Measurements from ENCODE around the gene CCDC27. TPM values are rescaled to one million over a fixed set of nuclear protein-coding genes. Genes with fewer than 3 reads are reported as not detected.

Gene CCDC27
- total RNA-seq, 1 experiment from 2014 or later = not detected

GRCh38 chr1:3814771-3815561 lies 62.7 kb downstream of the CCDC27 start:
- no peak for DNase-seq (ENCODE audit: extremely low read depth, low read depth)

- DNase-seq (ENCODE audit: extremely low read depth, low read depth) = no peak
These were observed 64.3 kb downstream of the CCDC27 start for GRCh38 chr1:3816331-3817137.

- DNase-seq (ENCODE audit: extremely low read depth, low read depth) = no peak
These were observed 65.0 kb downstream of the CCDC27 start for GRCh38 chr1:3817138-3817740.

- DNase-seq (ENCODE audit: extremely low read depth, low read depth) = no peak
These were observed 65.8 kb downstream of the CCDC27 start for GRCh38 chr1:3817821-3818597.

- DNase-seq (ENCODE audit: extremely low read depth, low read depth) = no peak
These were observed 67.5 kb downstream of the CCDC27 start for GRCh38 chr1:3819771-3820200.

- no peak for DNase-seq (ENCODE audit: extremely low read depth, low read depth)
These were observed 68.1 kb downstream of the CCDC27 start for GRCh38 chr1:3820316-3820715.

- DNase-seq (ENCODE audit: extremely low read depth, low read depth) = no peak
These were observed 68.8 kb downstream of the CCDC27 start for GRCh38 chr1:3821004-3821403.

Small RNA genes lying within 50 kb of the gene (small RNA-seq; reads per million reads assigned to genes)
- gene RF02197 = 0 reads per million in 2 experiments
- gene RN7SL574P = 0 reads per million in 2 experiments

Other genes with a start within 250 kb of the CCDC27 start
- gene MEGF6, start 140.9 kb upstream of the CCDC27 start, total RNA-seq (2014; rRNA removed; shearing (Covaris generic)) = 5.7 and 6.2 TPM in 2 replicates
- gene TPRG1L, start 127.4 kb upstream of the CCDC27 start, total RNA-seq (2014; rRNA removed; shearing (Covaris generic)) = 5.5 and 7.0 TPM in 2 replicates
- gene WRAP73, start 102.3 kb upstream of the CCDC27 start, total RNA-seq (2014; rRNA removed; shearing (Covaris generic)) = 10.9 and 18.2 TPM in 2 replicates
- gene TP73, start 99.9 kb upstream of the CCDC27 start, total RNA-seq (2014; rRNA removed; shearing (Covaris generic)) = 0.07 and 0.17 TPM in 2 replicates
- gene SMIM1, start 20.3 kb downstream of the CCDC27 start, total RNA-seq (2014; rRNA removed; shearing (Covaris generic)) = not detected in 2 replicates
- 19.3 and 24.6 TPM in 2 replicates for gene LRRC47, start 44.0 kb downstream of the CCDC27 start, total RNA-seq (2014; rRNA removed; shearing (Covaris generic))
- gene CEP104, start 104.8 kb downstream of the CCDC27 start, total RNA-seq (2014; rRNA removed; shearing (Covaris generic)) = 7.8 and 18.5 TPM in 2 replicates
- gene DFFB, start 105.0 kb downstream of the CCDC27 start, total RNA-seq (2014; rRNA removed; shearing (Covaris generic)) = 5.8 and 7.9 TPM in 2 replicates
- 25.1 and 25.6 TPM in 2 replicates for gene C1orf174, start 147.8 kb downstream of the CCDC27 start, total RNA-seq (2014; rRNA removed; shearing (Covaris generic))

Measured in NCI-H460 (cell line).